Ureter (tissue), 1 donor: ENCODE measurements around the gene CXCL1. TPM values are rescaled to one million over a fixed set of nuclear protein-coding genes. Genes with fewer than 3 reads are reported as not detected.

Source experiments
- DNase-seq: peaks from one replicate; pipeline ENCODE4 v3.0.0-alpha.2; 2020; ENCODE audit warnings: low spot score
- total RNA-seq: library from RNA; stranded (reverse); gene quantifications from one replicate; pipeline ENCODE4 v1.2.4, GENCODE V29; 2023
- donor health status: DM: yes; HTN: yes; CAD: no.

CXCL1 gene
- total RNA-seq, 1 donor from 2014 or later: 0.55 TPM

DNA sequence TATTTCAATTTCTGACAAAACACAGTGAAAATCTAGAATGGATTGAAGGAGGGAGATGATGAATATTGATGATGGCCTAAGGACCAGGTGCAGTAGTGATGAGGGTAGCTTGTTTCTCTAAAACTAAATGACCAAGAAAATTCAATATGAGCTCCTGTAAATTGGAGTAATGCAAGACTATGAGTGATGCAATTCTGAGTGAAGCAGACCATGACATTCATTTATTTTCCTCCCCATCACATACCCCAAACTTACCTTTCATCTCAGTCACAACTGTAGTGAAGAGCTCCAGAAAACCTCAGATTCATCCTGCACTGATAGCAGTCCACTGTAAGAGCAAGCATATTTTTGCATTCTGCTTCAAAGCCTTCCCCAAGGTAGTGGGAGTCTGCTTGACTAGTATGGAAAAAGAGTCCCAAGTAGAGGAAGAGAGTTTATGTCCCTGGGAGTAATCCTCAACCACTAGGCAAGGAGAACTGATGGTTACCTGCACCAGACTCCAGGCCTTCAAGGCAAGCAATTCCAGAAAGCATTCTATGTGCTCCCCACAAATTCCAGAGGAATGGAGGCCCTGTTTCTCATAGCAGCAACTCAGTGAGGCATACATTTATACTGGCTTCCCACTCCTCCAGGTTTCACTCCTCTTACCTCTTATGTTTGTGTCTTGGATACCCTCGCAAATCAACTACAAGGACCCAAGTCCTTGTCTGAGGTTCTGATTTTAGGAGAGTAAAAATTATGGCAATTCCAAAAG lies 47.2 kb downstream of the CXCL1 start:
- DNase-seq: no peak

DNA sequence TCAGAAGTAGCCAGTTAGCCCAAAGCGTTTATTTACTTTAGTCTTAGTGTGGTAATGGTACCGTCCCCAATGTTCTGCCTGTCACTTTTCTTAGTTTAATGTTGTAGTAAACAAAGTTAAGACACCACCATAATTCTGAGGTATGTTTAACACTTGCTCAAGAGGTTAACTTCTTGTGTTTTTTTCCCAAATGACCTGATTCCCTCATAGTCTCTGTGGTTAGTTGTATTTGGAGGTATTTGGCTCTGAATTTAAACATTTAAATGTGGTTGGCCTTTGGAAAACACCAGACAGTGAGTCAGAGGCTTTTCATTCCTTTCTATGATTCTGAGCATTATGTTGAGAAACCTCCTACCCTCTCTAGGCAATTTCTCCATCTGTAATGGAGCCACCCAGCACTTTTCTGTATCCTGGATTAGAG lies 47.9 kb downstream of the CXCL1 start:
- DNase-seq: no peak

DNA sequence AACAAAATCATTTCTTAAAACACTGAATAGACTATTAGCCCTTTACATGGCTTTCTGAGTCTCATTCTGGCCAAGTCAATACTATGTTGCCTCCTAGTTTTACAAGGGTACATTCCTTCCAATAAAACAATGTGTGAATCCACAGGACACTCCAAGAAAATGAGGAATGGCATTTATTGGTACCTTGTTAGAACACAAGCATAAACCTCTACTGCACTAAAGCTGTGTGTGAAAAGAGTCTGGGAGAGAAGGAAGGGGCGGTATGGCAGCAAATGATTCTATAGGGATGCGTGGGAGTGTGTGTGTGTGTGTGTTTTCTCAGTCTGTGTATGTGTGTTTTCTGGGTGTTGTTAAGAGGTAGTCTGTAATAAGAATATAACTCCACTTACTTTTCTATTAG lies 48.9 kb downstream of the CXCL1 start:
- DNase-seq: no peak

DNA sequence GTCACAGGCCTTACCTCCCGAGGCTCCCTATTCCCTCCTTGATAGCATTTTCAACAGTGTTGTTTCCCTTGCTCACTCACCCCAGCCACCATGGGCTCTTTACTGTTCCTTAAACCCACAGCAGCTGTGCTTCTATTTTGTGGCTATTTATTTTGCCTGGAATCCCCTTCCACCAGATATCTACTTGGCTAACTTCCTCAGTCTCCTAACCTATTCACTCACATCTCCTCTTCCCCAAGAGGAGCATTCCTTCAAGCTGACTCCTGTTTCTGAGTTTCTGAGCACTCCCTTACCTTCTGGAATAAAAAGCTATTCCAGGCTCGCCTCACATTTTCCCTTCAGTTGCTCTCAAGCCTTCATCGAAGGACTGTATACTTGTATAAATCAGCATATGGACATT lies 50.5 kb downstream of the CXCL1 start:
- DNase-seq: no peak

Other genes starting within 250 kb of the CXCL1 start
- 41.7 TPM for gene RASSF6, start 249.0 kb upstream of the CXCL1 start, total RNA-seq
- 0.44 TPM for gene CXCL8, start 128.8 kb upstream of the CXCL1 start, total RNA-seq
- gene CXCL6, start 32.7 kb upstream of the CXCL1 start, total RNA-seq: 0.73 TPM
- gene PF4V1, start 16.1 kb upstream of the CXCL1 start, total RNA-seq: not detected
- gene PF4, start 112.6 kb downstream of the CXCL1 start, total RNA-seq: not detected
- not detected for gene PPBP, start 118.8 kb downstream of the CXCL1 start, total RNA-seq
- not detected for gene CXCL5, start 129.3 kb downstream of the CXCL1 start, total RNA-seq
- not detected for gene CXCL3, start 169.3 kb downstream of the CXCL1 start, total RNA-seq
- 3.3 TPM for gene CXCL2, start 229.8 kb downstream of the CXCL1 start, total RNA-seq